K562 (cell line): ENCODE data around the gene RTP5. TPM values are rescaled to one million over a fixed set of nuclear protein-coding genes. Genes with fewer than 3 reads are reported as not detected.

ENCODE experiments used
- ATAC-seq: fragments of 200-7000 bp; cut with Tn5 transposase; 3 replicates; pipeline ENCODE4 v1.9.1; 2020; ENCODE audit warnings: moderate library complexity
- BruUV-seq: library from RNA; stranded (reverse); fragments of 400-500 nt; replicated peaks from 2 replicates; lab custom pipeline; 2021; lab: Mats Ljungman, UMichigan
- CTCF ChIA-PET: fragments of 300-600 bp; formaldehyde crosslinking; extraction: SDS; loops from one replicate; lab custom pipeline; 2021; ENCODE audit warnings: low intra/inter-chr PET ratio; lab: Yijun Ruan, JAX
- POLR2A ChIA-PET: fragments of 300-600, 350-650 bp; sonication (Branson Sonifier 250); formaldehyde crosslinking; extraction: SDS; loops from one replicate; lab custom pipeline; 2021; ENCODE audit warnings: antibody characterized with exemption, inconsistent platforms; lab: Yijun Ruan, JAX
- DNase-seq, 4 experiments: peaks; one replicate each; pipeline versions ENCODE4 v3.0.0 to v3.0.0-alpha.2; 2011 to 2018; ENCODE audit warnings: low spot score in 3 of 4, mixed read lengths in 3 of 4; ENCODE audit errors: extremely low read depth in 1 of 4
- FAIRE-seq: peaks from 2 replicates; lab custom pipeline; 2011; peaks lifted over from hg19 to GRCh38; lab: Jason Lieb, UNC
- H2AFZ ChIP-seq: 2 replicates; pipeline ENCODE4 v1.6.0; 2011; ENCODE audit warnings: low read depth, low read length, control low read depth, inconsistent platforms
- H3K27ac ChIP-seq: fragments of 200-600 bp; 3 replicates; pipeline ENCODE4 v1.8.0; 2011; ENCODE audit warnings: low read depth, mild to moderate bottlenecking, control low read depth, inconsistent platforms, low read length, moderate library complexity, mixed read lengths; ENCODE audit errors: extremely low read depth
- H3K27me3 ChIP-seq, 2 experiments: fragments of 300-600 bp in 1 of 2; 2 replicates in 1 of 2; 3 replicates in 1 of 2; pipeline versions ENCODE4 v1.6.0 to v1.8.0; 2011; ENCODE audit warnings: inconsistent platforms in 2 of 2, low read length in 2 of 2, mild to moderate bottlenecking in 1 of 2, mixed read lengths in 1 of 2, moderate library complexity in 1 of 2; ENCODE audit not compliant: control insufficient read depth in 2 of 2, insufficient read depth in 2 of 2
- H3K36me3 ChIP-seq: fragments of 300-600 bp; 3 replicates; pipeline ENCODE4 v1.8.0; 2011; ENCODE audit warnings: mild to moderate bottlenecking, low read length, inconsistent platforms; ENCODE audit not compliant: control insufficient read depth, insufficient read depth
- H3K4me1 ChIP-seq, 2 experiments: fragments of 200-600 bp in 1 of 2; replicated peaks in 1 of 2; 2 replicates in 1 of 2; 3 replicates in 1 of 2; pipeline versions ENCODE4 v1.5.1 to v1.8.0; 2011; ENCODE audit warnings: inconsistent platforms in 2 of 2, low read length in 2 of 2, mild to moderate bottlenecking in 1 of 2, mixed read lengths in 1 of 2, moderate library complexity in 1 of 2; ENCODE audit not compliant: control insufficient read depth in 2 of 2, insufficient read depth in 2 of 2
- H3K4me2 ChIP-seq: 2 replicates; pipeline ENCODE4 v1.6.1; 2011; ENCODE audit warnings: low read length, control low read depth, inconsistent platforms, mixed read lengths; ENCODE audit not compliant: insufficient read depth
- H3K4me3 ChIP-seq: fragments of 200-600 bp; sonication (generic), shearing (Covaris generic); 2 replicates; pipeline ENCODE4 v1.5.1; 2016; ENCODE audit warnings: control low read depth, inconsistent platforms
- H3K79me2 ChIP-seq: fragments of 200-600 bp; 3 replicates; pipeline ENCODE4 v1.8.0; 2011; ENCODE audit warnings: low read length, inconsistent platforms; ENCODE audit not compliant: control insufficient read depth, insufficient read depth
- H3K9ac ChIP-seq, 2 experiments: 2 replicates each; pipeline versions ENCODE4 v1.6.0 to v1.6.1; 2011; ENCODE audit warnings: low read depth in 2 of 2, low read length in 2 of 2, control low read depth in 1 of 2, inconsistent platforms in 1 of 2, mild to moderate bottlenecking in 1 of 2, mixed read lengths in 1 of 2; ENCODE audit not compliant: insufficient read depth in 1 of 2
- H3K9me1 ChIP-seq: one replicate; pipeline ENCODE4 v1.6.0; 2011; ENCODE audit warnings: inconsistent platforms, mild to moderate bottlenecking, low read length, moderate library complexity; ENCODE audit not compliant: control insufficient read depth, insufficient read depth
- H3K9me3 ChIP-seq: replicated peaks from 2 replicates; pipeline ENCODE4 v1.5.1; 2011; ENCODE audit warnings: low read depth, low read length, inconsistent platforms; ENCODE audit not compliant: control insufficient read depth, insufficient read depth
- H4K20me1 ChIP-seq: replicated peaks from 2 replicates; pipeline ENCODE4 v1.6.1; 2011; ENCODE audit warnings: low read length, inconsistent platforms, mixed read lengths; ENCODE audit not compliant: control insufficient read depth, insufficient read depth
- BCLAF1 ChIP-seq, 2 experiments: fragments of 450-650 bp in 1 of 2; IDR thresholded peaks; 2 replicates each; pipeline ENCODE4 v1.6.1; 2011 to 2017; ENCODE audit warnings: low read depth in 2 of 2, antibody characterized with exemption in 1 of 2, borderline replicate concordance in 1 of 2, low read length in 1 of 2, mild to moderate bottlenecking in 1 of 2, mixed read lengths in 1 of 2; ENCODE audit not compliant: control insufficient read depth in 1 of 2
- GTF2A2 ChIP-seq: IDR thresholded peaks from 2 replicates; pipeline ENCODE4 v1.6.1; 2016; ENCODE audit warnings: mild to moderate bottlenecking, missing genetic modification characterization, missing compliant biosample characterization
- MLLT1 ChIP-seq, 2 experiments: fragments of 450-650 bp; IDR thresholded peaks; 2 replicates each; pipeline ENCODE4 v1.6.1; 2016
- OTX1 ChIP-seq: fragments of 450-650 bp; formaldehyde crosslinking; IDR thresholded peaks from 2 replicates; pipeline ENCODE4 v1.4.0; 2022; ENCODE audit warnings: mild to moderate bottlenecking
- PHF20 ChIP-seq: fragments of 450-650 bp; IDR thresholded peaks from 2 replicates; pipeline ENCODE4 v1.6.1; 2018; ENCODE audit not compliant: partially characterized antibody
- PHF21A ChIP-seq: fragments of 450-650 bp; IDR thresholded peaks from 2 replicates; pipeline ENCODE4 v1.6.1; 2017; ENCODE audit warnings: low read depth, borderline replicate concordance
- SREBF1 ChIP-seq: fragments of 150-350 bp; IDR thresholded peaks from 2 replicates; pipeline ENCODE4 v1.6.1; 2014; ENCODE audit warnings: antibody characterized with exemption, low read depth, low read length, borderline replicate concordance
- ZNF143 ChIP-seq: sonication (generic); formaldehyde crosslinking; IDR thresholded peaks from 2 replicates; pipeline ENCODE4 v1.9.0; 2022; ENCODE audit warnings: mild to moderate bottlenecking, missing genetic modification reagents
- WGBS: fragments of 100-300 bp; shearing (Covaris generic); methylation state at CpG from one replicate; pipeline ENCODE4 v1.1.6; 2016; ENCODE audit warnings: low coverage, mixed read lengths; ENCODE audit not compliant: insufficient coverage; ENCODE audit errors: missing lambda C conversion rate; 5-methylcytosine and 5-hydroxymethylcytosine counted together
- in situ Hi-C: fragments of 300-500 bp; cut with MboI; formaldehyde crosslinking; loops from 4 replicates; pipeline ENCODE4 v1.15.0; 2018; ENCODE audit warnings: inconsistent platforms, mixed read lengths
- intact Hi-C: fragments of 100-400 bp; cut with micrococcal nuclease; formaldehyde crosslinking; loops from 2 replicates; pipeline ENCODE4 v1.14.2; 2022
- polyA plus RNA-seq, 8 experiments: library from polyadenylated mRNA; depleted of rRNA in 4 of 8; stranded (reverse) in 5 of 8; unstranded in 3 of 8; fragments of >200 nt; fragmentation: Nextera tagmentation in 2 of 8; fragmentation: Illumina TruSeq in 1 of 8; extraction: Ambion mirVana in 2 of 8; extraction: Trizol in 1 of 8; gene quantifications; 2 replicates each; pipeline versions ENCODE4 v1.2.1 to v1.2.3, GENCODE V29; 2011 to 2014; ENCODE audit warnings: inconsistent platforms in 1 of 8, missing spikeins in 1 of 8
- total RNA-seq, 7 experiments: library from RNA; depleted of rRNA in 6 of 7; stranded (reverse); fragments of >200 nt in 6 of 7; fragmentation: Illumina TruSeq in 2 of 7; extraction: Trizol in 2 of 7; gene quantifications; 2 replicates each; pipeline versions ENCODE4 v1.2.1 to v1.2.3, GENCODE V29; 2011 to 2021; ENCODE audit warnings: low replicate concordance in 1 of 7

RTP5 gene
- total and polyA plus RNA-seq, 9 of the 15 experiments (the other 6 are each of a cell fraction or from before 2014, with no cell fraction given) = not detected

DNA sequence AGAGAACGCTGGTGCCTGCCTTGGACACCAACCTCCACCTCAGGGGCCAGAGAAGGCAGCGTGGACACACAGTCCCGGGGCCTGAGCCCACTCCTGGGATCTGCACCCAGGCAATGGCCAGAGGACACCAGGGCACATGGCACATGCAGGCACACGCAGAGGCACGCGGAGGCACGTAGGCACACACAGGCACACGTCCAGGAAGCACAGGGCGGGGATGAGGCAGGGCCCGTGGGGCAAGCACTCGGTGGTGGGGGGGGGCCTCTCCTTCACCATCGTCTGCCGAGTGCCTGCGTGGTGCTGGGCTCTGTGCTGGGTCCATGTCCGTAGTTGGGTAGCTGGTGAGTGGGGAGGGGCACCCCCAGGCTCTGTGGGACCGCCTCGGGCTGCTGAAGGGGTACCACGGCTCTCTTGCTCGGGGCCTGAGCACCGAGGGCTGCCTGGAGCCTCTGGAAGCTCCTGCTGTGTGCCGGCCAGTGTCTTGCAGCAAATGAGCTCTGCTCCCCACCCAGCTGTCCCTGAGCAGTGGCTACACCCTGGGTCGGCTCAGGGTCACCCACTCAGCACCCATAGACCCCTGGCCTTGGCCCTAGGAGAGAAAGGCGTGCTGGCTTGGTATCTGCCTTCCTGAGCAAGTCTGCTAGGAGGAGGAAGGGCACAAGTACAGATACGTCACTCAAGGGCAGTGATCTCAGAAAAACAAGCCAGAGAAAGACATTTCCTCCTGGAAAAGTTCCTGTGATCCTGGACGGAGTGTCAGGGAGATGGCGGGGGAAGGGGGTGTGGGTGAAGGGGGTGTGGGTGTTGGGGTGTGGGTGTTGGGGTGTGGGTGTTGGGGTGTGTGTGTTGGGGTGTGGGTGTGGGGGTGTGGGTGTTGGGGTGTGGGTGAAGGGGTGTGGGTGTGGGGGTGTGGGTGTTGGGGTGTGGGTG is 26.4 kb downstream of the RTP5 start (continued):
- TF ChIP-seq GTF2A2 (tag) = no peak

DNA sequence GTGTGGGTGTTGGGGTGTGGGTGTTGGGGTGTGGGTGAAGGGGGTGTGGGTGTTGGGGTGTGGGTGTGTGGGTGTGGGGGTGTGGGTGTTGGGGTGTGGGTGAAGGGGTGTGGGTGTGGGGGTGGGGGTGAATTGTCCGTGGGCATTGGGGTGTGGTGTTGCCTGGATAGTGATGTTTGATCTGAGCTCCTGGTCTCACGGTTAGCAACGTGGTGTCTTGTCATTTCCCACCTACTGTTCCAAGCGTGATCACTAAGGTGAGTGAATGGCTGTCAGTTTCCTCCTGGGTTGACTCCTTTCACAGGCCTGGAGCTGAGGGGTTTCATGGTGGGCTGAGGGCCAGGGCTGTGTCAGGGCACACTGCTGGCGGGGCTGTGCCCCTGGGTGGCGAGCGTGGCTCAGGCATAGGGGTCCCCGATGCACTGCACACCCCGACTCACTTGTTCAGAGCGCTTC is 27.2 kb downstream of the RTP5 start:
- Histone ChIP-seq H3K4me3 (no peak overlapping the region), H3K9ac (no peak overlapping the region), H3K9me1 (peaks cover 4% of the 10 kb centered on the region), H3K36me3 (no peaks in the 10 kb centered on the region), H3K4me1 (peaks cover 14 to 49% of the 10 kb centered on the region in 2 experiments), H3K27ac (no peak overlapping the region), H3K79me2 (no peaks in the 10 kb centered on the region), H2AFZ (no peak overlapping the region), H3K9me3 (no peaks in the 10 kb centered on the region), H4K20me1 (no peaks in the 10 kb centered on the region; the same call in 1 of the 2 replicates), H3K27me3 (no peaks in the 10 kb centered on the region; a peak in 1 of 5 replicates), H3K4me2 (no peak overlapping the region)
- WGBS = 97% methylated on average over 6 of the region's 10 CpGs
- no TSS peak for BruUV-seq
- in situ Hi-C loops = no loop called here
- no peak for DNase-seq
- TF ChIP-seq SREBF1 (no peak), ZNF143 (no peak), PHF20 (no peak), BCLAF1 (IDR thresholded peaks at IDR 0.05; ENCODE audit: borderline replicate concordance in 1 of 2, control insufficient read depth in 1 of 2, low read depth in 2 of 2, low read length in 1 of 2) (no peak), PHF21A (no peak), MLLT1 (IDR thresholded peaks at IDR 0.05) (no peak), OTX1 (no peak)
- intact Hi-C loops = no loop called here
- ChIA-PET POLR2A (no interaction called here), CTCF (no interaction called here)
- ATAC-seq = no peak
- no peak for FAIRE-seq
